ENCODE data around the gene ZIC4. TPM values are rescaled to one million over a fixed set of nuclear protein-coding genes. Genes with fewer than 3 reads are reported as not detected.

ZIC4 gene
- total and polyA plus RNA-seq, 2 of the 8 experiments (the other 6 are each of a cell fraction or from before 2014, with no cell fraction given) = 0.03 to 0.13 TPM

DNA sequence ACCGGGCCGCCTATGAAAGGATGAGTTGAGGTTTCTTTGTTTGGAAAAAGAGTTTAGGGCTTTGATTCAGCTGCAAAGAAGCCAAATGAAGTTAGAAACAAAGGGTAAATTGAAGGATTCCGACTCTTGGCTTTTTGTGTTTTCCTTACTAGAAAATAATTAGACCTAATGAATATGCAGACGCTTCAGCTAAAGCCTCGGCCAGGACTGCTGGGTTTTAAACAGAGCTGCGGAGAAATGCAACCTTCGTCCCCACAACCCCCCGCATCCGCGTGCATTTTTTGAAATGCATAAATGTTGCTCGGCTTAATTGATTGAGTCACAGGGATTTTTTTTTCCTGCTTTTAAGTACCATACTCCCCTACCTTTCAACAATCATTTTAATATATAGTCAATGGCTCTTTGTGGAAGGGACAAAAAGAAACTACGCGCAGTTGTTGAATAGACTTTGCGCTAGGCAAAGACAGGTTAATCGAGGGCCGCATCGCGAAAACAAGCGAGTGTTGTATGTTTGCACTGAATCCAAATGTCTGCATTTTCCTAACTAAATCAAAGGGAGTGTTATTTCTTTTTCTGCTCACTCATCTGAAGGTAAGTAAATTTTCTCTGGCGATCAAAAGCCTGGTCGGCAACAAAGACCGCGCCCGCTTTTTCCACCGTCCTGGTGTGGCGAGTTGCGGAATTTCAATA, 1.3 kb upstream of the ZIC4 start:
- H2BK12ac ChIP-seq (ENCODE audit: low read depth, low read length) = peak overlapping the region; percentile 27; the same call in 1 of the 2 replicates
- H2AFZ ChIP-seq (ENCODE audit: low read length) = no peak overlapping the region
- H3K4ac ChIP-seq (replicated peaks; ENCODE audit: insufficient read length, low read depth, low read length) = no peak overlapping the region
- H2AK5ac ChIP-seq (ENCODE audit: low read depth, low read length) = no peak overlapping the region
- peaks cover 15% of the 10 kb centered on the region for H3K23me2 ChIP-seq (ENCODE audit: low read depth, low read length)
- WGBS, 2 experiments (ENCODE audit: extremely low coverage in 1 of 2, insufficient coverage in 1 of 2, insufficient read length in 1 of 2, insufficient replicate concordance in 2 of 2, low coverage in 1 of 2, low lambda C conversion rate in 2 of 2, missing lambda C conversion rate in 1 of 2) = 1% methylated on average over 27 of the region's 27 CpGs; no CpG with 5 or more reads in 1 of the 2 experiments
- peaks cover 68 to 98% (median 91%) of the 10 kb centered on the region in 4 experiments for H3K27me3 ChIP-seq (replicated peaks in 1 of 4; ENCODE audit: control insufficient read depth in 3 of 4, extremely low read depth in 1 of 4, insufficient read depth in 3 of 4, low read length in 3 of 4)
- H2BK20ac ChIP-seq (ENCODE audit: low read length) = 0 out of 2 replicates have a peak overlapping the region, but pooled peaks have one; percentile 72
- peak overlapping the region; percentile 55 for H2BK120ac ChIP-seq (replicated peaks; ENCODE audit: low read depth, low read length)
- H3K18ac ChIP-seq (ENCODE audit: extremely low read depth, low read length) = no peak overlapping the region
- no peak for DNase-seq (ENCODE audit: low read depth in 1 of 2, low spot score in 2 of 2)
- H4K5ac ChIP-seq (ENCODE audit: insufficient read length, low read depth, low read length) = no peak overlapping the region
- H4K8ac ChIP-seq (ENCODE audit: extremely low read depth, insufficient read depth, low read length) = no peak overlapping the region
- no peak overlapping the region for H2BK5ac ChIP-seq (ENCODE audit: low read depth, low read length)
- peaks cover 15 to 52% (median 33%) of the 10 kb centered on the region in 4 experiments for H3K4me1 ChIP-seq (replicated peaks in 1 of 4; ENCODE audit: control insufficient read depth in 3 of 4, insufficient read depth in 4 of 4, low read length in 3 of 4)
- no peak for FAIRE-seq
- no peak overlapping the region for H3K23ac ChIP-seq (ENCODE audit: insufficient read length)
- H3K4me2 ChIP-seq (ENCODE audit: insufficient read depth in 1 of 2, low read depth in 2 of 2, low read length in 2 of 2) = peak overlapping the region; percentile 72 to 91
- no peak overlapping the region for H4K91ac ChIP-seq (replicated peaks; ENCODE audit: insufficient read length, low read length)
- H3K79me1 ChIP-seq (ENCODE audit: low read depth, low read length) = no peaks in the 10 kb centered on the region
- H3K36me3 ChIP-seq (ENCODE audit: control insufficient read depth in 2 of 4, insufficient read depth in 4 of 4, low read length in 3 of 4) = peaks cover 0 to 4% (median 0%) of the 10 kb centered on the region in 4 experiments; a peak in 1 of 8 replicates
- ChIA-PET POLR2A (ENCODE audit: partially characterized antibody) (interaction anchor here (0.6 to 1.3 kb wide), 2 partner anchors 11 to 420 kb away, joined by 3 read pairs; no protein-coding TSS in a partner anchor), CTCF (ENCODE audit: partially characterized antibody) (interaction anchor here (1.0 to 16.9 kb wide), 3 partner anchors 11 to 39 kb away, joined by 3 to 197 read pairs (median 9); no protein-coding TSS in a partner anchor)
- H3K79me2 ChIP-seq (ENCODE audit: control insufficient read depth in 1 of 2, insufficient read depth in 2 of 2, low read length in 2 of 2) = no peaks in the 10 kb centered on the region
- no peaks in the 10 kb centered on the region; a peak in 1 of 4 replicates for H3K9me3 ChIP-seq (ENCODE audit: insufficient read depth in 2 of 2, low read depth in 1 of 2, low read length in 1 of 2)
- peaks cover 6 to 20% of the 10 kb centered on the region in 2 experiments for H4K20me1 ChIP-seq (replicated peaks in 1 of 2; ENCODE audit: control insufficient read depth in 1 of 2, insufficient read depth in 2 of 2, low read length in 2 of 2)
- H3K9ac ChIP-seq (replicated peaks in 1 of 4; ENCODE audit: extremely low read depth in 1 of 4, low read depth in 3 of 4, low read length in 3 of 4) = no peak overlapping the region
- H2BK15ac ChIP-seq (ENCODE audit: low read length) = no peak overlapping the region
- H3K4me3 ChIP-seq (ENCODE audit: extremely low read depth in 1 of 4, insufficient read depth in 2 of 4, low read depth in 3 of 4, low read length in 4 of 4) = peak overlapping the region in 2 of 4 experiments; percentile 16 to 62; a peak in 4 of 8 replicates
- H3K27ac ChIP-seq (ENCODE audit: low read depth, low read length) = no peak overlapping the region
- no peak overlapping the region for H3K56ac ChIP-seq (replicated peaks; ENCODE audit: insufficient read length, low read depth, low read length)
- H3K14ac ChIP-seq (ENCODE audit: insufficient read length) = no peak overlapping the region
- TF ChIP-seq SIN3A (conservative IDR thresholded peaks at IDR 0.05 in 1 of 2, IDR thresholded peaks at IDR 0.05 in 1 of 2; ENCODE audit: low read depth in 1 of 2, low read length in 2 of 2) (no peak; a peak in 1 of 4 replicates), HDAC2 (IDR thresholded peaks at IDR 0.05; ENCODE audit: borderline replicate concordance in 1 of 2, low read depth in 2 of 2, low read length in 2 of 2) (0 out of 4 replicates have a peak, but pooled peaks of 1 of the 2 experiments have one; percentile 10), RNF2 (IDR thresholded peaks at IDR 0.05; ENCODE audit: borderline replicate concordance, low read depth, low read length, missing control alignments, poor library complexity, severe bottlenecking) (no peak), ATF3 (IDR thresholded peaks at IDR 0.05; ENCODE audit: insufficient read depth, low read depth, low read length) (no peak), SP4 (IDR thresholded peaks at IDR 0.05; ENCODE audit: low read length) (no peak), CBX8 (IDR thresholded peaks at IDR 0.05; ENCODE audit: borderline replicate concordance, low read depth, low read length) (no peak), SUZ12 (IDR thresholded peaks at IDR 0.05; ENCODE audit: low read length) (peak; percentile 65), SAP30 (IDR thresholded peaks at IDR 0.05; ENCODE audit: insufficient read depth, insufficient replicate concordance, low read length) (no peak), KDM1A (IDR thresholded peaks at IDR 0.05; ENCODE audit: borderline replicate concordance, low read length) (no peak), SIRT6 (IDR thresholded peaks at IDR 0.05; ENCODE audit: low read length) (no peak)

All from H1 (cell line).